Endodermal cell (in vitro differentiated cells): ENCODE results near the gene ZNF532. TPM values are rescaled to one million over a fixed set of nuclear protein-coding genes. Genes with fewer than 3 reads are reported as not detected.

Experiments used
- DNase-seq: peaks from one replicate; pipeline ENCODE4 v3.0.0-alpha.2; 2017
- H3K27ac ChIP-seq: 2 replicates; pipeline ENCODE4 v1.5.1; 2013; ENCODE audit warnings: mild to moderate bottlenecking, low read depth, low read length, moderate library complexity
- H3K27me3 ChIP-seq: 2 replicates; pipeline ENCODE4 v1.6.1; 2013; ENCODE audit warnings: mild to moderate bottlenecking, low read length, moderate library complexity; ENCODE audit not compliant: insufficient read depth, control insufficient read depth, poor library complexity, severe bottlenecking
- H3K36me3 ChIP-seq: 2 replicates; pipeline ENCODE4 v1.7.0; 2013; ENCODE audit warnings: mild to moderate bottlenecking, low read length, moderate library complexity; ENCODE audit not compliant: control insufficient read depth, insufficient read depth
- H3K4me1 ChIP-seq: one replicate; pipeline ENCODE4 v1.7.0; 2013; ENCODE audit warnings: low read length; ENCODE audit not compliant: control insufficient read depth, insufficient read depth
- H3K4me3 ChIP-seq: 2 replicates; pipeline ENCODE4 v1.5.1; 2013; ENCODE audit warnings: mild to moderate bottlenecking, low read length, moderate library complexity
- H3K9ac ChIP-seq: 2 replicates; pipeline ENCODE4 v1.6.1; 2013; ENCODE audit warnings: mild to moderate bottlenecking, low read length, moderate library complexity; ENCODE audit not compliant: poor library complexity, severe bottlenecking; ENCODE audit errors: extremely low read depth
- H3K9me3 ChIP-seq: 2 replicates; pipeline ENCODE4 v1.6.1; 2013; ENCODE audit warnings: mild to moderate bottlenecking, low read length, moderate library complexity; ENCODE audit not compliant: control insufficient read depth
- H3K27ac Mint-ChIP-seq: 2 replicates; pipeline ENCODE4 v1.8.0; 2020; ENCODE audit warnings: mixed read lengths
- H3K27me3 Mint-ChIP-seq: 2 replicates; pipeline ENCODE4 v1.8.0; 2021; ENCODE audit warnings: mild to moderate bottlenecking, mixed read lengths; ENCODE audit not compliant: insufficient read depth
- H3K36me3 Mint-ChIP-seq: 2 replicates; pipeline ENCODE4 v1.8.0; 2020; ENCODE audit warnings: low read depth, mixed read lengths
- H3K4me1 Mint-ChIP-seq: 2 replicates; pipeline ENCODE4 v1.8.0; 2020; ENCODE audit warnings: mixed read lengths
- H3K4me3 Mint-ChIP-seq: 2 replicates; pipeline ENCODE4 v1.8.0; 2020; ENCODE audit warnings: mild to moderate bottlenecking, moderate library complexity, mixed read lengths
- H3K9me3 Mint-ChIP-seq: 2 replicates; pipeline ENCODE4 v1.8.0; 2020; ENCODE audit warnings: mild to moderate bottlenecking, mixed read lengths
- WGBS, 2 experiments: methylation state at CpG; one replicate each; pipeline versions ENCODE4 v1.1.5 to v1.1.7; 2013; ENCODE audit warnings: missing lambda C conversion rate in 2 of 2, mixed read lengths in 1 of 2; ENCODE audit not compliant: insufficient coverage in 1 of 2, insufficient read length in 1 of 2; 5-methylcytosine and 5-hydroxymethylcytosine counted together
- total RNA-seq, 2 donors: library from RNA; stranded (reverse); fragmentation: NEBNext Ultra II Directional in 1 of 2; extraction: Animal tissue kit (Norgen Biotek cat#: 25700) in 1 of 2; gene quantifications; 2 replicates in 1 of 2; 3 replicates in 1 of 2; pipeline ENCODE4 v1.2.1, GENCODE V29; 2021
- TF ChIP-seq, protein P1 (sequence below): fragments of 200-600 bp; sonication (generic); conservative IDR thresholded peaks from 2 replicates; pipeline ENCODE4 v1.5.0; 2021; ENCODE audit warnings: antibody characterized with exemption, mild to moderate bottlenecking

The ZNF532 gene
- total RNA-seq, 2 donors from 2014 or later, result 138 to 207 TPM

DNA sequence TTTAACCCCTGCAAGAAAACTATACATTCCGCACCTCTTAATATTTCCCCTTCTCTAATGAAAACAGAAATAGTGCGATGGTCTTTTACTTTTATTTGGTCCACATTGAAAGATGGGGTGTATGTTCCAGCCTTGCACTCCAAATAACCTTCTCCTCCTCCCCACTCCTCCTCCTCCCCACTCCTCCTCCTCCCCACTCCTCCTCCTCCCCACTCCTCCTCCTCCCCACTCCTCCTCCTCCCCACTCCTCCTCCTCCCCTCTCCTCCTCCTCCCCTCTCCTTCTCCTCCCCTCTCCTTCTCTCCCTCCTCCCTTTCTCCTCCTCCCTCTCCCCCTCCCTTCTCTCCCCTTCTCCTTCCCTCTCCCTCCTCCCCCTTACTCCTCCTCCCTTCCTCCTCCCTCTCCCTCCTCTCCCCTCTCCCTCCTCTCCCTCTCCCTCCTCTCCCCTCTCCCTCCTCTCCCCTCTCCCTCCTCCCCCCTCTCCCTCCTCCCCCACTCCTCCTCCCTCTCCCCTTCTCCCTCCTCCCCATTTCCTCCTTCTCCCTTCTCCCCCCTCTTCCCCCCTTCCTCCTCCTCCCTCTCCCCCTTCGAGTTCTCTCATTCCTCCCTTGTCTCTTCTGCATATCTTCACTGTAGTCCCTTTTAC is 70.4 kb downstream of the ZNF532 start:
- H3K27me3 Mint-ChIP-seq, result no peaks in the 10 kb centered on the region
- no peak for DNase-seq
- TF ChIP-seq, protein P1, sequence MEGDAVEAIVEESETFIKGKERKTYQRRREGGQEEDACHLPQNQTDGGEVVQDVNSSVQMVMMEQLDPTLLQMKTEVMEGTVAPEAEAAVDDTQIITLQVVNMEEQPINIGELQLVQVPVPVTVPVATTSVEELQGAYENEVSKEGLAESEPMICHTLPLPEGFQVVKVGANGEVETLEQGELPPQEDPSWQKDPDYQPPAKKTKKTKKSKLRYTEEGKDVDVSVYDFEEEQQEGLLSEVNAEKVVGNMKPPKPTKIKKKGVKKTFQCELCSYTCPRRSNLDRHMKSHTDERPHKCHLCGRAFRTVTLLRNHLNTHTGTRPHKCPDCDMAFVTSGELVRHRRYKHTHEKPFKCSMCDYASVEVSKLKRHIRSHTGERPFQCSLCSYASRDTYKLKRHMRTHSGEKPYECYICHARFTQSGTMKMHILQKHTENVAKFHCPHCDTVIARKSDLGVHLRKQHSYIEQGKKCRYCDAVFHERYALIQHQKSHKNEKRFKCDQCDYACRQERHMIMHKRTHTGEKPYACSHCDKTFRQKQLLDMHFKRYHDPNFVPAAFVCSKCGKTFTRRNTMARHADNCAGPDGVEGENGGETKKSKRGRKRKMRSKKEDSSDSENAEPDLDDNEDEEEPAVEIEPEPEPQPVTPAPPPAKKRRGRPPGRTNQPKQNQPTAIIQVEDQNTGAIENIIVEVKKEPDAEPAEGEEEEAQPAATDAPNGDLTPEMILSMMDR, result no peak
- WGBS, 2 experiments, result 96 to 100% methylated on average over 2 of the region's 3 CpGs
- H3K4me1 Mint-ChIP-seq, result peaks cover under 1% of the 10 kb centered on the region
- peaks cover 66% of the 10 kb centered on the region for H3K36me3 Mint-ChIP-seq
- peaks cover 87% of the 10 kb centered on the region for H3K36me3 ChIP-seq
- H3K9ac ChIP-seq, result no peak overlapping the region
- peaks cover 4% of the 10 kb centered on the region for H3K9me3 Mint-ChIP-seq
- H3K4me1 ChIP-seq, result no peaks in the 10 kb centered on the region
- no peak overlapping the region for H3K27ac Mint-ChIP-seq
- no peak overlapping the region for H3K27ac ChIP-seq
- no peak overlapping the region for H3K4me3 ChIP-seq
- H3K4me3 Mint-ChIP-seq, result no peak overlapping the region
- H3K9me3 ChIP-seq, result no peaks in the 10 kb centered on the region
- no peaks in the 10 kb centered on the region for H3K27me3 ChIP-seq

DNA sequence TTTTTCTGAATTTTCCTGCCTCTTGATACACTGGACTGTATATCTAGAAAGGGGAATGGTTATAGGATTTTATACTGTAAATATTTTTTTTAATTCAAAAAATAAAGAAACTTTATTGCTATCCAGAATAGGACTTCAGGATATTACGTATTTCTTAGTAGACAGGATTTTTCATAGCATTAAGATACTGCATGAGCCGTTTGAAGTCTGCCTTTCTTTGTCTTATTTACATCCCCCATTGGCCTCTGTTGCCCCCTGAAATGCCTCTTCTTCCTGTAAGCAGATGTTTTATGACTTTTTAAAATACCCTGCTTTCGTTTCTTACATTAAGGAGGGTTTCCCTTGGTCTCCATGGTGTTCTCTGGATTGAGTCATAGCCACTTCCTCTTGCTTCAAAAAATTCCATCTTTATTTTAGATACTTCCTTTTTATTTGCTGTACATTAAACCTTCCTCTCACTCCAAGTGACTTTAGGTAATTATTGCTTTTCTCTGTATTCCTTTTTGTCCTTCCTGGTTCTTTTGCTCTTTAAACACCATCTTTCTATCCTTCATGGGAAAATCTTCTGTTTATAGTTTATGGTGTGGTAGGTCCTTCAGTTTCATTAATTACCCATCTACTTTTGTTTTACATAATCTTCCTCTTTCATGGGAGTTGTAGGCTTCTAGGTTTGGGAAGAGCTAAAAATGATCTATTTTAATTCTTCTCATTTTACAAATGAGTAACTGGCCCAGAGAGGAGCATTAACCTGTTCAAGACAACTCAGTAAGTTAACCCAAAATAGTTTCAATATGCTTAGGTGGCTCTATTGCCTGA is 72.6 kb downstream of the ZNF532 start:
- H3K27ac Mint-ChIP-seq, result no peak overlapping the region
- Histone ChIP-seq H3K36me3 (peaks cover 86% of the 10 kb centered on the region), H3K4me1 (no peaks in the 10 kb centered on the region), H3K27me3 (no peaks in the 10 kb centered on the region), H3K9ac (no peak overlapping the region), H3K9me3 (no peaks in the 10 kb centered on the region), H3K27ac (no peak overlapping the region), H3K4me3 (no peak overlapping the region)
- peaks cover 73% of the 10 kb centered on the region for H3K36me3 Mint-ChIP-seq
- H3K4me1 Mint-ChIP-seq, result no peaks in the 10 kb centered on the region
- no peak overlapping the region for H3K4me3 Mint-ChIP-seq
- WGBS, 2 experiments, result 83 to 99% methylated on average over 2 to 3 of the region's 3 CpGs
- TF ChIP-seq, protein P1, result no peak
- no peaks in the 10 kb centered on the region for H3K27me3 Mint-ChIP-seq
- no peak for DNase-seq
- peaks cover 4% of the 10 kb centered on the region for H3K9me3 Mint-ChIP-seq

DNA sequence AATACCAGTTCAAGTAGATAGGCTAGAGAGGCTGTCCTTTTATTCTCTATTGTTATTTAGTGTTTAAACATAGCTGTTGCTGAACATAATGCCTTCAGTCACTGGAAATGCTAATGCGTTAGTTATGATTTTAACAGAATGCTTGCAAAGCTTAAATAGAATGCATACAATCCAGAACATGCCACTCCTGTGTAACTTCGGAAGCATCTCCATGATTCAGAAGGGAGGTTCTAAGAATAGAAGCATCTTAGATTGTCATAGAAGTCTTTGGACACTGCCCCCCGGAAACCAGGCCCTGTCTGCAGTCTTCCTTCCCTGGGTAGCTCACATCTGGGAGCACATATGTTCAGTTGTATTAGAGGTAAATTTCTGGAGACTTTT is 73.2 kb downstream of the ZNF532 start:
- Mint-ChIP-seq H3K9me3 (peaks cover 4% of the 10 kb centered on the region), H3K36me3 (peaks cover 77% of the 10 kb centered on the region), H3K4me3 (no peak overlapping the region), H3K27ac (no peak overlapping the region), H3K4me1 (no peaks in the 10 kb centered on the region), H3K27me3 (no peaks in the 10 kb centered on the region)
- Histone ChIP-seq H3K9ac (no peak overlapping the region), H3K36me3 (peaks cover 87% of the 10 kb centered on the region), H3K27me3 (no peaks in the 10 kb centered on the region), H3K27ac (no peak overlapping the region), H3K4me1 (peaks cover 3% of the 10 kb centered on the region), H3K4me3 (no peak overlapping the region), H3K9me3 (no peaks in the 10 kb centered on the region)
- TF ChIP-seq, protein P1, result no peak
- WGBS, 2 experiments, result 92 to 100% methylated on average over 2 to 3 of the region's 3 CpGs
- no peak for DNase-seq
